Kidney (tissue), 14 donors: ENCODE data around the gene SLC4A4. TPM values are rescaled to one million over a fixed set of nuclear protein-coding genes. Genes with fewer than 3 reads are reported as not detected.

ENCODE experiments used
- DNase-seq, 5 donors: peaks; one replicate each; pipeline ENCODE4 v3.0.0-alpha.2; 2013 to 2020
- FAIRE-seq: peaks from 2 replicates; lab custom pipeline; 2012; peaks lifted over from hg19 to GRCh38; lab: Jason Lieb, UNC
- H3K27ac ChIP-seq, 2 donors: one replicate each; pipeline ENCODE4 v1.7.0; 2013; ENCODE audit warnings: low read depth in 2 of 2, low read length in 2 of 2, inconsistent platforms in 1 of 2
- H3K27me3 ChIP-seq: one replicate; pipeline ENCODE4 v1.7.1; 2013; ENCODE audit warnings: low read length, inconsistent platforms; ENCODE audit not compliant: control insufficient read depth, insufficient read depth
- H3K36me3 ChIP-seq, 3 donors: one replicate each; pipeline versions ENCODE4 v1.7.0 to v1.7.1; 2013; ENCODE audit warnings: low read length in 3 of 3, control low read depth in 1 of 3, inconsistent platforms in 1 of 3; ENCODE audit not compliant: insufficient read depth in 3 of 3, control insufficient read depth in 2 of 3
- H3K4me1 ChIP-seq, 3 donors: one replicate each; pipeline versions ENCODE4 v1.7.0 to v1.7.1; 2013; ENCODE audit warnings: low read length in 3 of 3, inconsistent platforms in 1 of 3, low read depth in 1 of 3; ENCODE audit not compliant: control insufficient read depth in 2 of 3, insufficient read depth in 2 of 3
- H3K4me3 ChIP-seq, 3 donors: one replicate each; pipeline versions ENCODE4 v1.7.0 to v1.8.1; 2013; ENCODE audit warnings: low read length in 3 of 3, control low read depth in 1 of 3, inconsistent platforms in 1 of 3
- H3K9ac ChIP-seq, 3 donors: one replicate each; pipeline versions ENCODE4 v1.7.0 to v1.7.1; 2013; ENCODE audit warnings: low read length in 3 of 3, control low read depth in 1 of 3, inconsistent platforms in 1 of 3
- H3K9me3 ChIP-seq, 3 donors: one replicate each; pipeline versions ENCODE4 v1.7.0 to v1.7.1; 2013; ENCODE audit warnings: low read length in 3 of 3, control low read depth in 1 of 3, inconsistent platforms in 1 of 3; ENCODE audit not compliant: control insufficient read depth in 2 of 3, insufficient read depth in 1 of 3
- CTCF ChIP-seq: IDR thresholded peaks from 3 replicates; pipeline ENCODE4 v1.5.1; 2012; ENCODE audit warnings: mild to moderate bottlenecking, moderate library complexity, borderline replicate concordance; ENCODE audit not compliant: insufficient read depth; ENCODE audit errors: extremely low read depth
- intact Hi-C: fragments of 100-400 bp; cut with DNase I; formaldehyde crosslinking; loops from one replicate; pipeline ENCODE4 v1.11.1; 2022
- polyA plus RNA-seq: library from polyadenylated mRNA; stranded (reverse); fragments of 350-450 nt; fragmentation: Illumina TruSeq; extraction: RNeasy Lipid Tissue Mini Kit (QIAGEN cat#74804); gene quantifications from one replicate; pipeline ENCODE4 v1.2.3, GENCODE V29; 2014; ENCODE audit warnings: low read depth, low replicate concordance; ENCODE audit not compliant: insufficient read depth
- total RNA-seq: library from RNA; stranded (reverse); fragmentation: NEBNext Ultra II Directional; extraction: Animal tissue kit (Norgen Biotek cat#: 25700); gene quantifications from one replicate; pipeline ENCODE4 v1.2.1, GENCODE V29; 2021
- donor health status: control.
- donor health status: control.
- donor health status: control.
- donor health status: control.
- donor health status: control.
- donor health status: DM: yes; HTN: yes; CAD: no.
- donor health status: Normal renal cell carcinoma (clear cell type).

Gene SLC4A4
- total and polyA plus RNA-seq, 2 donors from 2014 or later, result 37.1 to 56.5 TPM

GRCh38 chr4:71442336-71442735, 103.5 kb downstream of the SLC4A4 start:
- Histone ChIP-seq H3K27ac (no peak overlapping the region), H3K4me3 (no peak overlapping the region), H3K9me3 (no peaks in the 10 kb centered on the region), H3K36me3 (peaks cover 0 to 4% (median 0%) of the 10 kb centered on the region in 3 donors), H3K9ac (no peak overlapping the region), H3K4me1 (peaks cover 0 to 6% (median 4%) of the 10 kb centered on the region in 3 donors), H3K27me3 (no peaks in the 10 kb centered on the region)
- no peak for DNase-seq
- intact Hi-C loops, result no loop called here
- no peak for FAIRE-seq
- no peak for TF ChIP-seq CTCF

- Histone ChIP-seq H3K9ac (no peak overlapping the region), H3K27ac (no peak overlapping the region), H3K9me3 (no peaks in the 10 kb centered on the region), H3K27me3 (no peaks in the 10 kb centered on the region), H3K4me3 (no peak overlapping the region), H3K36me3 (peaks cover 0 to 8% (median 0%) of the 10 kb centered on the region in 3 donors), H3K4me1 (peaks cover 0 to 6% (median 4%) of the 10 kb centered on the region in 3 donors)
- TF ChIP-seq CTCF, result no peak
- intact Hi-C loops, result no loop called here
- FAIRE-seq, result no peak
- DNase-seq, result peak in 2 of 5 donors; percentile 31 to 61
These were observed 105.6 kb downstream of the SLC4A4 start for GRCh38 chr4:71444395-71444794.

- Histone ChIP-seq H3K27ac (no peak overlapping the region), H3K4me1 (peaks cover 0 to 6% (median 2%) of the 10 kb centered on the region in 3 donors), H3K9me3 (no peaks in the 10 kb centered on the region), H3K36me3 (peaks cover 0 to 8% (median 0%) of the 10 kb centered on the region in 3 donors), H3K27me3 (no peaks in the 10 kb centered on the region), H3K4me3 (no peak overlapping the region), H3K9ac (no peak overlapping the region)
- intact Hi-C loops, result no loop called here
- FAIRE-seq (no peak), DNase-seq (no peak)
- TF ChIP-seq CTCF, result no peak
These were observed 107.0 kb downstream of the SLC4A4 start for GRCh38 chr4:71445811-71446210.

DNA sequence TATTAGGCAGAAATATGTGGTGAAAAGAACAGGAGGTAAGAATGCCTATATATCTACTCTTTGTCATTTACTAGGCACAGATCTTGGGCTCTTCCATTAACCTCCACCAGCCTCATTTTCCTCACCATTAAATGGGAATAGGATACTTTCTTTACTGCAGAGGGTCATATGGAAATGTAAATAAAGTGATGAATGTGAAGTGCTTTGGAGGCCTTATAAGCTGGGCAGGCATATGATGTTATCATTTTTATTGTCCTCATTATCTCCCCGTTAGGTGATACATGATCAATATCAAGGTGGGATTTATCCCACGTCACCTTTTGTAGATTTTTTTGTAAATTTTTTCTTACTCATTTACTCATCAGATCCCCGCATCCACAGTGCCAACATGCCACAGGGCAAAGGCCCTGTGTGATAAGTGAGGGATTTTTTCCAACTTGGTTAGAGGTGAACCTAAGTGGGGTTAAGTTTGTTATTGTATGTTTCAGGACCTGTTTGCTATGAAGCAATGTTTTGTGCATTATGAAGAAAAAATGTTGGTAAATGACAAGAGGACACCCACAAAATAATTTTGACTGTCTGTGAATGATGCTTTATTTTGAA, 107.8 kb downstream of the SLC4A4 start:
- peaks cover 0 to 8% (median 0%) of the 10 kb centered on the region in 3 donors for H3K36me3 ChIP-seq
- no peak for FAIRE-seq
- intact Hi-C loops, result no loop called here
- no peaks in the 10 kb centered on the region for H3K27me3 ChIP-seq
- H3K9ac ChIP-seq, result no peak overlapping the region
- H3K4me1 ChIP-seq, result peaks cover 0 to 2% (median 0%) of the 10 kb centered on the region in 3 donors
- no peak overlapping the region for H3K27ac ChIP-seq
- no peak for DNase-seq
- H3K4me3 ChIP-seq, result no peak overlapping the region
- TF ChIP-seq CTCF, result no peak
- no peaks in the 10 kb centered on the region for H3K9me3 ChIP-seq
